ENCODE measurements around the gene DOK5.

DOK5 gene

GRCh38 chr20:54514028-54514607 lies 38.7 kb downstream of the DOK5 start:
- no peak for DNase-seq (ENCODE audit: low read depth, low spot score)

- DNase-seq (ENCODE audit: low read depth, low spot score) = no peak
Observed at GRCh38 chr20:54515793-54516628, 40.6 kb downstream of the DOK5 start.

DNA sequence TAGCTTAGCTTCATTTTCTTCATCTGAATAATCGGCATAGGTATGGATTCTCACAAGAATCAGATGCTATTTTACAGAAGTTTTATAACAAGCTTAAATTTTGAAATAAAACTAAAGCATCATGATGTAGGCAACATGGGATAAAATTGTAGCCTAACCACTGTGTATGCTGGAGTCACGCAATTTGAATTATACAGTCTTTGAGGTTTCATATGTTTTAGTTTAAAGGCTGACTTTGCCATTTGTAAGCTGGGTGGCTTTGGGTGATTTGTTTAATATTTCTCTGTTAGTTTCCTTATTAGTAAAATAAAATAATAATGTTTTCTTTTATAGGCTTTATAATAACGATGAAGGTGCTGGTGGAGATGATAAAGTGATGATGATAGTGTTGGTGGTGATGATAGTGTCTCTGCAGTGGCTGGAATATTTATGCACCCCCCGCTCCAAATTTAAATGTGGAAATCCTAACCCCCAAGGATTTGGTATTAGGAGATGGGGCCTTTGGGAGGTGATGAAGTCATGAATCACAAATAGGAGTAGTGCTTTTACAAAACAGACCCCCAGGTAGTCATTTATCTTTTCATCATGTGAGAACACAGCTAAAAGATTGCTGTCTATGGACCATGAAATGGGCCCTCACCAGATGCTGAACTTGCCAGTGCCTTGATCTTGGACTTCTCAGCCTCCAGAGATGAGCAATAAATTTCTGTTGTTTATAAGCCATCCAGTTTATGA lies 42.0 kb downstream of the DOK5 start:
- no peak for DNase-seq (ENCODE audit: low read depth, low spot score)

DNA sequence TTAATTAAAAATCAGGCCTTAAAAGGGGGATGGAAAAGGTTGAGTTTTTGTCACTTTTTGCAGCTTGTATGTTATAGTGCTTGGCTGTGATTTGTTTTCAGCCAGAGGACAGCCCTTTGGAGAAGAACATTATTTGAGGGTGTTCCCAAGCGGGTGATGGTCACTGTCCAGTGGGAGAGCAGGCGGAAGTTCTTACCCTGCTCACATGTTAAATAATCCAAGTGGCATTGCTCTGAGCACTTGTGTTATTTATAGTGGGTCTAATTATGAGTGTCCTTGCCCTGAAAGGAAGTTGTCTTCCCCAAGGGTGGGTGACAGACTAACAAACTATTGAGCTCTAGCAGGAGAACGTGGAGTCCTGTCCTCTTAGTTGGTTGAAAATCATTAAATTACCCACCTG lies 49.5 kb downstream of the DOK5 start:
- no peak for DNase-seq (ENCODE audit: low read depth, low spot score)

DNA sequence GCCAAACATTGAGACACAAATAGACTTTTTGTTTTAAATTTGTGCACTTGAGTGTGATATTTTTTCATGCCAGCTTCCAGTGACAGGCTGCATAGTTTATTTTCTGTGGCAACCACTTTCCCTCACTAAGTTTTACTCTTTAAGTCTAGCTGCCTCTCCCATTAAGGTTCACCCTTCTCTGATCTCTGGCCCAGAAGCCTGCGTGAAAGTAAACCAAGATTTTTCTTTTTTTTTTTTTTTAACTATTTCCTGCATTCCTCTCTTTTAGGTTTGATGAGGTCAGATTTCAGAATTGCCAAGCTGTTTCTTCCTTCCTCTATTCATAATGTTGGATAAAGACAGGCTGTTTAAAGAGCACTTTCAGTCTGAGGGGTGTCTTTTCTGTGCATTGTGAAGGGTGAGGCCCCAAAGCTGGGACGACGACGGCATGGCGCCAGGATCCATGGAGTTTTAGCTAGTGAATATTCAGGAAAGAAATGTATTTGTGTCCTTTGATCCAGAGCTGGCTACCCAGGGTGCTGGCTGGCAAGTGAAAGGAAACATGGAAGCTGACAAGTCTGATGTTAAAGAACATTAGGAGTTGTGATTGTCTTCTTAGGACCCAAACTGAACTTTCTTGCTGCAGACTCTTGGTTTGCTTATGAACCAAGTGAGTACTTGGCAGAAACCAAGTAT lies 50.7 kb downstream of the DOK5 start:
- no peak for DNase-seq (ENCODE audit: low read depth, low spot score)

DNA sequence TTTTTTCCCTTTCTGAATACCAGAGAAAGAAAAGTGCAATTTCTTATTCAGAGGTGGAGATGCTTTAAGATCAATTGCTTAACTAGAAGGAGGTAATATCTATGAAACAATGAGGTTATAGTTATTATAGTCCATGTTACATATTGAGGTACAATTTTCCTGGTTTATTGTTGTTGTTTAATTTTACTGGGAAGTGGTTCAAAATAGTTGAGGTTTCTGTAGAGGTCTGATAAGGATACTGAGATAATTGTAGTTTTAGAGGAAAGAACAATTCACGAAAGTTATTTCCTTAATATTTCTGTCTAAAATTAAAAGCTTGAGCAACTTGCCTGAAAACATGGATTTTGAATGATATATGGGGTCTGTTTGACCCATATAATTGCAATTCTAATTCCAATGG lies 51.4 kb downstream of the DOK5 start:
- no peak for DNase-seq (ENCODE audit: low read depth, low spot score)

GRCh38 chr20:54532573-54532972 lies 57.2 kb downstream of the DOK5 start:
- DNase-seq (ENCODE audit: low read depth, low spot score) = no peak

- DNase-seq (ENCODE audit: low read depth, low spot score) = no peak
Observed at GRCh38 chr20:54534101-54534500, 58.7 kb downstream of the DOK5 start.

GRCh38 chr20:54535033-54535432 lies 59.6 kb downstream of the DOK5 start:
- no peak for DNase-seq (ENCODE audit: low read depth, low spot score)

DNA sequence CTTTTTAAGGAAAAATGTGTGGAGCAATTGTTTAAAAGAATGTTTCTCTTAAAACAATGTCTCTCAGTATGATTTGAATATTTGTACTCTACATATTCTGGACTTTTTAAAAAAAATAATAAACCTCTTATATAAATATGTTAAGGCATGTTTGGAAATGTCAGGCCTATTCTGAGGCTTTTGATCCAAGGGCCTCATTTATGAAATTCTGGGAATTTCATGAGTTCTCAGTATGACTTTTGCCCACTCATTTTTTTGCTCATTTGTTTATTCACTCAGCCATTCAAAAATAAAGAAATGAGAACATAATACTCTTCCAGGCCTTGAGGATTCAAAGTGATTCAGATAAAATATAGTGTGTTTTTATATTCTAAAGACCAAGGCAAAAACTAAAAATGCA lies 60.4 kb downstream of the DOK5 start:
- DNase-seq (ENCODE audit: low read depth, low spot score) = no peak

GRCh38 chr20:54539521-54540046 lies 64.2 kb downstream of the DOK5 start:
- no peak for DNase-seq (ENCODE audit: low read depth, low spot score)

DNA sequence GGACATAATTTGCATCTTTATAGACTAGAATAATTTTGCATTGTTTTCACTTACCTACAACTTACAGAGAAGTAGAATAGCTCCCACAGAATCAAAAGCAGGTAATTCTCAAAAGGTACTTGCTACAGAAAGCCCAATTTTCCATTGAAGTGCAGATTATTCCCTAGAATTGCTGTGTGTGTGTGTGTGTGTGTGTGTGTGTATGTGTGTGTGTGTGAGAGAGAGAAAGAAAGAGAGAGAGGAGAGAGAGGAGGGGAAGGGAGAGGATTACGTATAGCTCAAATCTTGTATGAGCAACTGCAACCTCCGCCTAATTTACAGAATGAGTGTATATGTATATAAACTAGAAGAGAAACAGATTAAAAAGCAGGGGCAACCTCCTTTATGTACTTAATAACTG lies 68.0 kb downstream of the DOK5 start:
- no peak for DNase-seq (ENCODE audit: low read depth, low spot score)

GRCh38 chr20:54545676-54546358 lies 70.4 kb downstream of the DOK5 start:
- no peak for DNase-seq (ENCODE audit: low read depth, low spot score)

GRCh38 chr20:54548849-54549248 lies 73.5 kb downstream of the DOK5 start:
- DNase-seq (ENCODE audit: low read depth, low spot score) = no peak

DNA sequence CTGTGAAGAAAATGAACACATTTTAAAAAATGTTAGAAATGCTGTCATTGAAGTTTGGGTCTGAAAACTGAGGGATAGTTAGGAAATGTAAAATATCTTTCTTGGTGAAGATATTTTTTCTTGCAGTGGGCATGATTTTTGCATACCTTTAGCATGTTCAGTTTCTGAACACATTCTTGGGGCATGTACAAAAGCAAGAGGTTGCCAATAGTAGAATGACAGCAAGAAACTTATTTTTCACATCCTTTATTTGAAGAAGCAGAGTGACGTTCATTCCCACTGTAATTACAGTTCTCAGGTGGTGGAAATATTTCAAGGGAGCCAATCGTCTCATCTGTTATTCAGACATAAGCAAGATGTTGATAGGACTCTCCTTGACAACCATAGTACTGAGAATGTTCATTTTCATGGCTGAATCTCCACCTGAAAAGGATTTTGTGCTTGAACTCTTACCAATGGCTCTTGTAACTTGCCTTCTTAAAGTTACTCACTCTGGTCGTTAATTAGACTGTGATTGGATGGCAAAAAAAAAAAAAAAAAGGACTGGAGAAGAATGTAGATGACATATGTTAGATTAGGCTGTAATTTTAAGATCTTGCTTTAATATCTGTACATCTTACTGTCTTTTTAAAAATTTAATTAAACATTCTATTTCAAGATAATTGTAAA lies 74.4 kb downstream of the DOK5 start:
- no peak for DNase-seq (ENCODE audit: low read depth, low spot score)

GRCh38 chr20:54550776-54551396 lies 75.5 kb downstream of the DOK5 start:
- no peak for DNase-seq (ENCODE audit: low read depth, low spot score)

DNA sequence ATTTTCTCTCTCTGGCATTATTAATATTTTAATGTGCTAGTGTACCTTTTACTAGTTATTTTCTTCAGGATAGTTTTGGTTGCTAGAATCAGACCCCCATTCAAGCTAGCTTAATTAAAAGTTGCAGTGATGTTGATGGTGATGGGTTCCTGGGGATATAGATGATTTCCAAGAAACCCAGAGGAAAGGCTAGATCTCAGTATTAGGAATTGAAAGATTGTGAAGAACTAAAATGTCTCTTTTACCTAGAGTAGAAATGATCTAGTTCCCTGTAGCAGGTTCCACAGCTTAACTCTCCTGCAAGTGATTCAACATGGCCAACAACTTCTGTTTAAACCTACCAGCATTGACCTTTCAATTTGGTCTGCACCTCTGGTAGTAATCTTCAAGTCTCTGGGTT lies 78.6 kb downstream of the DOK5 start:
- DNase-seq (ENCODE audit: low read depth, low spot score) = no peak

DNA sequence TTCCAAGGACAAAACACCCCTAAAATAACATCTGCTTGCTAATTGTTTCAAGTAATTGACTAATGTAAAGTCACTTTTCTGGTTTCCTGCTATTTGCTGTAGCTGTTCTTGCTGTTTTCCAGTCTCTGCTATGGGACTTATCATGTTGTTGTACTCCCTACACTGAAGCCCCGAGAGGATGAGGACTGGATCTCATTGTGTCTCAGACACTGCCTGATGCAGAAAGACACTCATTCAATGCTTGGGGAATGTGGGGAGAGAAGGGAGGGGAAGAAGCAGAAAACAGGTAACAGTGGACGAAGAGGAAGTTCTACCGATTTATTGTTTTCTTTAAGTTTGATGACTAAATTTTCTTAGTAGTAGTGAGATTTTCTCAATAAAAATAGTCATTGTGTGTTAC lies 79.8 kb downstream of the DOK5 start:
- no peak for DNase-seq (ENCODE audit: low read depth, low spot score)

- no peak for DNase-seq (ENCODE audit: low read depth, low spot score)
Observed at GRCh38 chr20:54556406-54556805, 81.0 kb downstream of the DOK5 start.

GRCh38 chr20:54557806-54558590 lies 82.6 kb downstream of the DOK5 start:
- no peak for DNase-seq (ENCODE audit: low read depth, low spot score)
